Measurements from ENCODE around the gene LSM7. TPM values are rescaled to one million over a fixed set of nuclear protein-coding genes. Genes with fewer than 3 reads are reported as not detected.

Gene LSM7
- total and polyA plus RNA-seq, 2 experiments from 2014 or later: 299 to 409 TPM

DNA sequence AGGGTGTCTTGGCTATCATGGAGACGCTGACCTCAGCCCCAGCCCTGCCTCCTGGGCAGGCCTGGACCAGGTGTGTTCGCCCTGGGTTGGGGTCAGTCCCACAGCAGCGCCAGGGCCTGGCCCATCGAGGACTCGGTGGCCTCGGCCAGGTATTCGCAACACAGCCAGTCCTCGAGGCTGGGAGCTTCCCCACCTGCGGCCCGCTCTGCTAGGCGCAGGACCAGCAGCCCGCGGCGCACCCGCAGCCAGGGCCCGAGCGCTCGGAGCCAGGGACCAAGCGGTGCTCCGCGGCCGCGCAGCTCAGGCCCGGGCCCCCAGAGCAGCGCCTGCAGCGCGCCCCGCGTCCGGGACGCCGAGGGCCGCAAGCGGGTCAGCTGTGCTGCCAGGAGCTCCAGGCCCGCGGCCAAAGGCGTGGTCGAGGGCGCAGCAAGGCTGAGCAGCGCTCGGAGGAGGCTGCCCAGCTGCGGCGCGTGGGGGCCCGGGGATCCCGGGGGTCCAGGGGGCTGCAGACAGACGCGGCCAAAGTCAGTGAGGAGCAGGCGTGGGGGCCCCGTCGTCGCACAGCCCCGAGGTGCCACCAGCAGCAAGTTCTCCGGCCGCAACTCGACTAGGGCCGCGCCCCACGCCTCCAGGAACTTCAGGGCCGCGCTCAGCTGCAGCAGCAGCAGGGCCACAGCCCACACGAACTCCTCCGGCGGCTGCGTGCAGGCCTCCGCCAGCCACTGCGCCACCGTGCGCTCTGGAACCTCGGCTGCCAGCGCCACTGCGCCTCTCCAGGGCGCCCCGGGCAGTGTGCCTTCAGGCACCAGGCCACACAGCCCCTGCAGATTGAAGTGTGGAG, 52.6 kb downstream of the LSM7 start:
- 0 out of 2 replicates have a peak overlapping the region, but pooled peaks have one; percentile 39 for H3K27ac ChIP-seq (ENCODE audit: low read depth)
- TF ChIP-seq, protein P1, sequence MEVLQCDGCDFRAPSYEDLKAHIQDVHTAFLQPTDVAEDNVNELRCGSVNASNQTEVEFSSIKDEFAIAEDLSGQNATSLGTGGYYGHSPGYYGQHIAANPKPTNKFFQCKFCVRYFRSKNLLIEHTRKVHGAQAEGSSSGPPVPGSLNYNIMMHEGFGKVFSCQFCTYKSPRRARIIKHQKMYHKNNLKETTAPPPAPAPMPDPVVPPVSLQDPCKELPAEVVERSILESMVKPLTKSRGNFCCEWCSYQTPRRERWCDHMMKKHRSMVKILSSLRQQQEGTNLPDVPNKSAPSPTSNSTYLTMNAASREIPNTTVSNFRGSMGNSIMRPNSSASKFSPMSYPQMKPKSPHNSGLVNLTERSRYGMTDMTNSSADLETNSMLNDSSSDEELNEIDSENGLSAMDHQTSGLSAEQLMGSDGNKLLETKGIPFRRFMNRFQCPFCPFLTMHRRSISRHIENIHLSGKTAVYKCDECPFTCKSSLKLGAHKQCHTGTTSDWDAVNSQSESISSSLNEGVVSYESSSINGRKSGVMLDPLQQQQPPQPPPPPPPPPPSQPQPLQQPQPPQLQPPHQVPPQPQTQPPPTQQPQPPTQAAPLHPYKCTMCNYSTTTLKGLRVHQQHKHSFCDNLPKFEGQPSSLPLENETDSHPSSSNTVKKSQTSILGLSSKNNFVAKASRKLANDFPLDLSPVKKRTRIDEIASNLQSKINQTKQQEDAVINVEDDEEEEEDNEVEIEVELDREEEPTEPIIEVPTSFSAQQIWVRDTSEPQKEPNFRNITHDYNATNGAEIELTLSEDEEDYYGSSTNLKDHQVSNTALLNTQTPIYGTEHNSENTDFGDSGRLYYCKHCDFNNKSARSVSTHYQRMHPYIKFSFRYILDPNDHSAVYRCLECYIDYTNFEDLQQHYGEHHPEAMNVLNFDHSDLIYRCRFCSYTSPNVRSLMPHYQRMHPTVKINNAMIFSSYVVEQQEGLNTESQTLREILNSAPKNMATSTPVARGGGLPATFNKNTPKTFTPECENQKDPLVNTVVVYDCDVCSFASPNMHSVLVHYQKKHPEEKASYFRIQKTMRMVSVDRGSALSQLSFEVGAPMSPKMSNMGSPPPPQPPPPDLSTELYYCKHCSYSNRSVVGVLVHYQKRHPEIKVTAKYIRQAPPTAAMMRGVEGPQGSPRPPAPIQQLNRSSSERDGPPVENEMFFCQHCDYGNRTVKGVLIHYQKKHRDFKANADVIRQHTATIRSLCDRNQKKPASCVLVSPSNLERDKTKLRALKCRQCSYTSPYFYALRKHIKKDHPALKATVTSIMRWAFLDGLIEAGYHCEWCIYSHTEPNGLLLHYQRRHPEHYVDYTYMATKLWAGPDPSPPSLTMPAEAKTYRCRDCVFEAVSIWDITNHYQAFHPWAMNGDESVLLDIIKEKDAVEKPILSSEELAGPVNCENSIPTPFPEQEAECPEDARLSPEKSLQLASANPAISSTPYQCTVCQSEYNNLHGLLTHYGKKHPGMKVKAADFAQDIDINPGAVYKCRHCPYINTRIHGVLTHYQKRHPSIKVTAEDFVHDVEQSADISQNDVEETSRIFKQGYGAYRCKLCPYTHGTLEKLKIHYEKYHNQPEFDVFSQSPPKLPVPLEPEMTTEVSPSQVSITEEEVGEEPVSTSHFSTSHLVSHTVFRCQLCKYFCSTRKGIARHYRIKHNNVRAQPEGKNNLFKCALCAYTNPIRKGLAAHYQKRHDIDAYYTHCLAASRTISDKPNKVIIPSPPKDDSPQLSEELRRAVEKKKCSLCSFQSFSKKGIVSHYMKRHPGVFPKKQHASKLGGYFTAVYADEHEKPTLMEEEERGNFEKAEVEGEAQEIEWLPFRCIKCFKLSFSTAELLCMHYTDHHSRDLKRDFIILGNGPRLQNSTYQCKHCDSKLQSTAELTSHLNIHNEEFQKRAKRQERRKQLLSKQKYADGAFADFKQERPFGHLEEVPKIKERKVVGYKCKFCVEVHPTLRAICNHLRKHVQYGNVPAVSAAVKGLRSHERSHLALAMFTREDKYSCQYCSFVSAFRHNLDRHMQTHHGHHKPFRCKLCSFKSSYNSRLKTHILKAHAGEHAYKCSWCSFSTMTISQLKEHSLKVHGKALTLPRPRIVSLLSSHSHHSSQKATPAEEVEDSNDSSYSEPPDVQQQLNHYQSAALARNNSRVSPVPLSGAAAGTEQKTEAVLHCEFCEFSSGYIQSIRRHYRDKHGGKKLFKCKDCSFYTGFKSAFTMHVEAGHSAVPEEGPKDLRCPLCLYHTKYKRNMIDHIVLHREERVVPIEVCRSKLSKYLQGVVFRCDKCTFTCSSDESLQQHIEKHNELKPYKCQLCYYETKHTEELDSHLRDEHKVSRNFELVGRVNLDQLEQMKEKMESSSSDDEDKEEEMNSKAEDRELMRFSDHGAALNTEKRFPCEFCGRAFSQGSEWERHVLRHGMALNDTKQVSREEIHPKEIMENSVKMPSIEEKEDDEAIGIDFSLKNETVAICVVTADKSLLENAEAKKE (CRISPR knock-in tag; IDR thresholded peaks at IDR 0.05): no peak
- TF ChIP-seq NANOG (IDR thresholded peaks at IDR 0.05; ENCODE audit: borderline replicate concordance): no peak
- no peak for TF ChIP-seq CTCF (conservative IDR thresholded peaks at IDR 0.05; ENCODE audit: low read depth in 2 of 2)
- TF ChIP-seq STAT1 (IDR thresholded peaks at IDR 0.05; ENCODE audit: unreplicated experiment): no peak

More for the DNA sequence above, 52.6 kb downstream of the LSM7 start:
- Histone ChIP-seq H3K27me3 (ENCODE audit: insufficient read depth) (no peaks in the 10 kb centered on the region), H4K20me1 (replicated peaks; ENCODE audit: insufficient read depth) (peaks cover 27% of the 10 kb centered on the region), H3K4me1 (ENCODE audit: insufficient read depth) (peaks cover 18% of the 10 kb centered on the region), H3K79me2 (replicated peaks; ENCODE audit: insufficient read depth) (peaks cover 32% of the 10 kb centered on the region), H3K4me2 (no peak overlapping the region), H3K9me2 (ENCODE audit: insufficient read depth) (no peaks in the 10 kb centered on the region), H3K4me3 (no peak overlapping the region), H3K36me3 (ENCODE audit: insufficient read depth) (peaks cover 4% of the 10 kb centered on the region; the same call in 1 of the 2 replicates), H2AFZ (no peak overlapping the region), H3F3A (replicated peaks; ENCODE audit: low read depth) (peaks cover 40% of the 10 kb centered on the region)
- Mint-ChIP-seq H3K27ac (no peak overlapping the region), H3K4me3 (no peak overlapping the region), H3K4me1 (peaks cover 23% of the 10 kb centered on the region), H3K36me3 (ENCODE audit: low read depth) (peaks cover 36% of the 10 kb centered on the region), H3K27me3 (ENCODE audit: insufficient read depth, low read depth, poor library complexity) (peaks cover 24% of the 10 kb centered on the region), H3K9me3 (peaks cover 7% of the 10 kb centered on the region; the same call in 2 of the 3 replicates)
- DNase-seq (ENCODE audit: low spot score) (peak; percentile 44), ATAC-seq (peak; percentile 29)

Measured in GM23338 (cell line).